Neural cell (in vitro differentiated cells): Measurements from ENCODE around the gene ROCK1. TPM values are rescaled to one million over a fixed set of nuclear protein-coding genes. Genes with fewer than 3 reads are reported as not detected.

Source experiments
- H2AFZ ChIP-seq: fragments of 200-600, 300-800 bp; sonication (generic), shearing (Covaris generic); 2 replicates; pipeline ENCODE4 v1.6.0; 2014; ENCODE audit warnings: low read depth, mild to moderate bottlenecking, antibody characterized with exemption, low read length, moderate library complexity
- H3F3A ChIP-seq: fragments of 200-600 bp; shearing (Covaris generic); 2 replicates; pipeline ENCODE4 v1.6.1; 2016; ENCODE audit warnings: mild to moderate bottlenecking, moderate library complexity, mixed read lengths, antibody characterized with exemption, low read length; ENCODE audit not compliant: insufficient read depth, poor library complexity, severe bottlenecking
- H3K27ac ChIP-seq: fragments of 200-600, 300-800 bp; sonication (generic), shearing (Covaris generic); 2 replicates; pipeline ENCODE4 v1.5.1; 2014; ENCODE audit warnings: mild to moderate bottlenecking, low read length, moderate library complexity
- H3K27me3 ChIP-seq: fragments of 300-800, 200-600 bp; sonication (generic), shearing (Covaris generic); 2 replicates; pipeline ENCODE4 v1.6.0; 2014; ENCODE audit warnings: mild to moderate bottlenecking, low read depth, low read length, moderate library complexity; ENCODE audit not compliant: insufficient read depth
- H3K36me3 ChIP-seq: fragments of 300-800, 200-600 bp; sonication (generic), shearing (Covaris generic); 2 replicates; pipeline ENCODE4 v1.5.1; 2014; ENCODE audit warnings: mild to moderate bottlenecking, antibody characterized with exemption, low read length, moderate library complexity; ENCODE audit not compliant: insufficient read depth
- H3K4me2 ChIP-seq: fragments of 300-800, 200-600 bp; sonication (generic), shearing (Covaris generic); 2 replicates; pipeline ENCODE4 v1.6.0; 2014; ENCODE audit warnings: mild to moderate bottlenecking, low read length
- H3K4me3 ChIP-seq: fragments of 300-800, 200-600 bp; sonication (generic), shearing (Covaris generic); 2 replicates; pipeline ENCODE4 v1.5.1; 2014; ENCODE audit warnings: mild to moderate bottlenecking, low read length, moderate library complexity
- H3K79me2 ChIP-seq: fragments of 200-600 bp; shearing (Covaris generic); replicated peaks from 2 replicates; pipeline ENCODE4 v1.6.0; 2014; ENCODE audit warnings: mild to moderate bottlenecking, low read length, moderate library complexity; ENCODE audit not compliant: insufficient read depth
- H3K9ac ChIP-seq: fragments of 300-800, 200-600 bp; sonication (generic), shearing (Covaris generic); 2 replicates; pipeline ENCODE4 v1.6.1; 2016; ENCODE audit warnings: mild to moderate bottlenecking, low read length, mixed read lengths
- H3K9me2 ChIP-seq: fragments of 200-600 bp; shearing (Covaris generic); 2 replicates; pipeline ENCODE4 v1.6.1; 2016; ENCODE audit warnings: mild to moderate bottlenecking, low read length, mixed read lengths; ENCODE audit not compliant: insufficient read depth
- H3K9me3 ChIP-seq: fragments of 200-600, 300-800 bp; sonication (generic), shearing (Covaris generic); 2 replicates; pipeline ENCODE4 v1.6.1; 2016; ENCODE audit warnings: mild to moderate bottlenecking, mixed run types, low read length, moderate library complexity, mixed read lengths
- H4K20me1 ChIP-seq: fragments of 200-600 bp; shearing (Covaris generic); 2 replicates; pipeline ENCODE4 v1.6.1; 2016; ENCODE audit warnings: mild to moderate bottlenecking, mixed run types; ENCODE audit not compliant: insufficient read depth
- EP300 ChIP-seq: fragments of 450-650 bp; conservative IDR thresholded peaks from 2 replicates; pipeline ENCODE4 v1.6.1; 2014; ENCODE audit warnings: antibody characterized with exemption, mild to moderate bottlenecking, moderate library complexity; ENCODE audit not compliant: poor library complexity, severe bottlenecking
- EZH2 ChIP-seq: fragments of 200-600, 300-800 bp; shearing (Covaris generic), sonication (generic); IDR thresholded peaks from 2 replicates; pipeline ENCODE4 v1.6.1; 2014; ENCODE audit warnings: antibody characterized with exemption, low read length, borderline replicate concordance, mild to moderate bottlenecking; ENCODE audit not compliant: insufficient read depth, poor library complexity, severe bottlenecking
- MXI1 ChIP-seq: fragments of 450-650 bp; conservative IDR thresholded peaks from 2 replicates; pipeline ENCODE4 v1.6.1; 2014; ENCODE audit warnings: antibody characterized with exemption, mild to moderate bottlenecking; ENCODE audit not compliant: poor library complexity, severe bottlenecking
- POLR2AphosphoS5 ChIP-seq: IDR thresholded peaks from 2 replicates; pipeline ENCODE4 v1.6.1; 2012
- RAD21 ChIP-seq: fragments of 450-650 bp; conservative IDR thresholded peaks from 2 replicates; pipeline ENCODE4 v1.6.1; 2014; ENCODE audit warnings: antibody characterized with exemption, mild to moderate bottlenecking, moderate library complexity
- REST ChIP-seq: IDR thresholded peaks from 2 replicates; pipeline ENCODE4 v1.6.1; 2012; ENCODE audit warnings: borderline replicate concordance
- SMC3 ChIP-seq: fragments of 450-650 bp; conservative IDR thresholded peaks from 2 replicates; pipeline ENCODE4 v1.6.1; 2014; ENCODE audit warnings: antibody characterized with exemption, mild to moderate bottlenecking, moderate library complexity; ENCODE audit not compliant: poor library complexity
- TAF1 ChIP-seq: IDR thresholded peaks from 2 replicates; pipeline ENCODE4 v1.6.1; 2012; ENCODE audit warnings: low read depth
- polyA plus RNA-seq: library from polyadenylated mRNA; depleted of rRNA; stranded (reverse); fragments of >200 nt; gene quantifications from 2 replicates; pipeline ENCODE4 v1.2.3, GENCODE V29; 2014
- TF ChIP-seq, protein P1 (sequence below): fragments of 450-650 bp; IDR thresholded peaks from 2 replicates; pipeline ENCODE4 v1.5.1; 2014; ENCODE audit warnings: antibody characterized with exemption, mild to moderate bottlenecking, moderate library complexity; ENCODE audit not compliant: poor library complexity, severe bottlenecking

The ROCK1 gene
- polyA plus RNA-seq, 1 donor from 2014 or later, result 43.0 TPM

DNA sequence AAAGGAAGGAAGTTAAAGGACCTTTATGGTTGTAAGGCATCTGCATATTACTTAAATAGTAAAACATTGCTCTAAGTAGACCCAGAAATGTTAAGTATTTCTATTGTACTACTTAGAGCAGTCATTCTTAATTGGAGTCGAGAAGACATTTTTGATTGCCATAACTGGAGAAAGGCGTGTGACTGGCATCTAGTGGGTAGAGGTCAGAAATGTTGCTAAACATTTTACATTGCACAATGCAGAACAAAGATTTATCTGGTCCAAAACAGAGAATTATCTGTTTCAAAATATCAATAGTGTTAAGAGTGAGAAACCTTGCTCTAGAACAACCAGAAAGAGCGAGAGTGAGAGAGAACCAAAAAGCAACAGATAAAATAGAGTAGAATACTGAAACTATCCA is 23.3 kb upstream of the ROCK1 start:
- Histone ChIP-seq H4K20me1 (no peaks in the 10 kb centered on the region), H3K9me2 (no peaks in the 10 kb centered on the region), H3K27ac (no peak overlapping the region), H3K36me3 (no peaks in the 10 kb centered on the region), H3K9ac (no peak overlapping the region), H3F3A (no peaks in the 10 kb centered on the region), H3K27me3 (no peaks in the 10 kb centered on the region), H3K9me3 (no peaks in the 10 kb centered on the region), H2AFZ (no peak overlapping the region), H3K4me2 (no peak overlapping the region), H3K79me2 (no peaks in the 10 kb centered on the region), H3K4me3 (no peak overlapping the region)
- no peak for TF ChIP-seq EZH2
- TF ChIP-seq SMC3, result no peak
- TF ChIP-seq TAF1, result no peak
- TF ChIP-seq REST, result no peak
- TF ChIP-seq EP300, result no peak

DNA sequence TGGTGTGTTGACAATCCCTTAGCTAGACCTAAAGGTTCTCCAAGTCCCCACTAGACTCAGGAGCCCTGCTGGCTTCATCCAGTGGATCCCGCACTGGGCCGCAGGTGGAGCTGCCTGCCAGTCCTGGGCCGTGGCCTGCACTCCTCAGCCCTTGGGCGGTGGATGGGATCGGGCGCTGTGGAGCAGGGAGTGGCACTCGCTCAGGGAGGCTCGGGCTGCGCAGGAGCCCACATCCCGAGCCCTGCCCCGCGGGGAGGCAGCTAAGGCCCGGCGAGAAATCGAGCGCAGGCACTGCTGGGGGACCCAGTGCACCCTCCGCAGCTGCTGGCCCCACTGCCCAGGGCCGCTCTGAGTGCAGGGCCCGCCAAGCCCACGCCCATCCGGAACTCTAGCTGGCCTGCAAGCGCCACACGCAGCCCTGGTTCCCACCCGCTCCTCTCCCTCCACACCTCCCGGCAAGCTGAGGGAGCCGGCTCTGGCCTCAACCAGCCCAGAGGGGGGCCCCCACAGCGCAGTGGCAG is 20.8 kb upstream of the ROCK1 start:
- no peaks in the 10 kb centered on the region for H3K27me3 ChIP-seq
- H3K9ac ChIP-seq, result no peak overlapping the region
- no peaks in the 10 kb centered on the region for H3F3A ChIP-seq
- no peak overlapping the region for H3K4me3 ChIP-seq
- TF ChIP-seq TAF1, result no peak
- no peak for TF ChIP-seq EP300
- TF ChIP-seq SMC3, result no peak
- no peak overlapping the region for H3K27ac ChIP-seq
- no peak overlapping the region for H2AFZ ChIP-seq
- H3K9me3 ChIP-seq, result no peaks in the 10 kb centered on the region
- no peaks in the 10 kb centered on the region for H3K9me2 ChIP-seq
- H4K20me1 ChIP-seq, result no peaks in the 10 kb centered on the region
- no peaks in the 10 kb centered on the region for H3K36me3 ChIP-seq
- H3K4me2 ChIP-seq, result no peak overlapping the region
- H3K79me2 ChIP-seq, result no peaks in the 10 kb centered on the region

GRCh38 chr18:21131698-21132227 is 20.1 kb upstream of the ROCK1 start:
- Histone ChIP-seq H3K4me3 (no peak overlapping the region), H3K9me3 (no peaks in the 10 kb centered on the region), H3K36me3 (no peaks in the 10 kb centered on the region), H3K27me3 (no peaks in the 10 kb centered on the region), H3K79me2 (no peaks in the 10 kb centered on the region), H2AFZ (no peak overlapping the region), H3K27ac (no peak overlapping the region), H3K9me2 (no peaks in the 10 kb centered on the region), H3K4me2 (no peak overlapping the region), H3F3A (no peaks in the 10 kb centered on the region), H4K20me1 (no peaks in the 10 kb centered on the region), H3K9ac (no peak overlapping the region)
- no peak for TF ChIP-seq MXI1
- TF ChIP-seq POLR2AphosphoS5, result no peak
- no peak for TF ChIP-seq RAD21
- TF ChIP-seq, protein P1, sequence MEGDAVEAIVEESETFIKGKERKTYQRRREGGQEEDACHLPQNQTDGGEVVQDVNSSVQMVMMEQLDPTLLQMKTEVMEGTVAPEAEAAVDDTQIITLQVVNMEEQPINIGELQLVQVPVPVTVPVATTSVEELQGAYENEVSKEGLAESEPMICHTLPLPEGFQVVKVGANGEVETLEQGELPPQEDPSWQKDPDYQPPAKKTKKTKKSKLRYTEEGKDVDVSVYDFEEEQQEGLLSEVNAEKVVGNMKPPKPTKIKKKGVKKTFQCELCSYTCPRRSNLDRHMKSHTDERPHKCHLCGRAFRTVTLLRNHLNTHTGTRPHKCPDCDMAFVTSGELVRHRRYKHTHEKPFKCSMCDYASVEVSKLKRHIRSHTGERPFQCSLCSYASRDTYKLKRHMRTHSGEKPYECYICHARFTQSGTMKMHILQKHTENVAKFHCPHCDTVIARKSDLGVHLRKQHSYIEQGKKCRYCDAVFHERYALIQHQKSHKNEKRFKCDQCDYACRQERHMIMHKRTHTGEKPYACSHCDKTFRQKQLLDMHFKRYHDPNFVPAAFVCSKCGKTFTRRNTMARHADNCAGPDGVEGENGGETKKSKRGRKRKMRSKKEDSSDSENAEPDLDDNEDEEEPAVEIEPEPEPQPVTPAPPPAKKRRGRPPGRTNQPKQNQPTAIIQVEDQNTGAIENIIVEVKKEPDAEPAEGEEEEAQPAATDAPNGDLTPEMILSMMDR, result no peak
- TF ChIP-seq TAF1, result no peak
- TF ChIP-seq REST, result no peak
- TF ChIP-seq EP300, result no peak
- TF ChIP-seq SMC3, result no peak
- TF ChIP-seq EZH2, result no peak
